ENCODE data around the gene RALGAPA2. TPM values are rescaled to one million over a fixed set of nuclear protein-coding genes. Genes with fewer than 3 reads are reported as not detected.

The RALGAPA2 gene
- total and polyA plus RNA-seq, 2 of the 13 experiments (the other 11 are each of a cell fraction or from before 2014, with no cell fraction given) = 13.8 to 17.7 TPM

GRCh38 chr20:20666359-20666758 is 46.1 kb downstream of the RALGAPA2 start:
- Histone ChIP-seq H3K4me2 (ENCODE audit: low read depth, low read length) (no peak overlapping the region), H3K9ac (ENCODE audit: insufficient read depth, low read depth, low read length) (no peak overlapping the region), H3K79me2 (ENCODE audit: insufficient read depth, low read length) (no peaks in the 10 kb centered on the region), H3K9me3 (ENCODE audit: low read length) (no peaks in the 10 kb centered on the region), H3K4me3 (replicated peaks in 1 of 3; ENCODE audit: insufficient read depth in 1 of 3, low read depth in 2 of 3, low read length in 3 of 3) (no peak overlapping the region), H3K4me1 (ENCODE audit: insufficient read depth, low read length) (no peaks in the 10 kb centered on the region), H3K27me3 (ENCODE audit: control insufficient read depth in 1 of 2, insufficient read depth in 2 of 2, low read length in 2 of 2) (no peaks in the 10 kb centered on the region), H2AFZ (ENCODE audit: low read length) (no peak overlapping the region), H3K27ac (ENCODE audit: extremely low read length, insufficient read depth, low read length) (no peak overlapping the region), H3K36me3 (replicated peaks in 1 of 2; ENCODE audit: control insufficient read depth in 1 of 2, insufficient read depth in 2 of 2, low read length in 2 of 2) (no peaks in the 10 kb centered on the region; a peak in 1 of 5 replicates), H4K20me1 (ENCODE audit: insufficient read depth, low read length) (peaks cover 10% of the 10 kb centered on the region)
- no peak for DNase-seq (ENCODE audit: low spot score)
- BruUV-seq (replicated peaks) = no TSS peak
- ChIA-PET POLR2A (no interaction called here), CTCF (ENCODE audit: low intra/inter-chr PET ratio, low total read pairs) (interaction anchor here (1.1 to 4.0 kb wide), 2 partner anchors 155 to 159 kb away, joined by 3 to 95 read pairs; no protein-coding TSS in a partner anchor)
- WGBS (ENCODE audit: low lambda C conversion rate) = 84% methylated on average over 5 of the region's 5 CpGs
- no peak for TF ChIP-seq SATB2 (CRISPR knock-in tag; IDR thresholded peaks at IDR 0.05)
- no peak for TF ChIP-seq ZNF432 (CRISPR knock-in tag; IDR thresholded peaks at IDR 0.05; ENCODE audit: borderline replicate concordance)
- TF ChIP-seq ATAD3A (CRISPR knock-in tag; IDR thresholded peaks at IDR 0.05) = no peak
- no peak for TF ChIP-seq SAP130 (CRISPR knock-in tag; IDR thresholded peaks at IDR 0.05; ENCODE audit: low read depth)
- TF ChIP-seq HOXA5 (CRISPR knock-in tag; IDR thresholded peaks at IDR 0.05) = no peak
- TF ChIP-seq NR2C2 (CRISPR knock-in tag; IDR thresholded peaks at IDR 0.05; ENCODE audit: borderline replicate concordance) = no peak
- no peak for TF ChIP-seq CTCF (CRISPR knock-in tag; IDR thresholded peaks at IDR 0.05)
- TF ChIP-seq ZHX2 (IDR thresholded peaks at IDR 0.05; ENCODE audit: low read depth) = no peak
- no peak for TF ChIP-seq ZHX2 (CRISPR knock-in tag; IDR thresholded peaks at IDR 0.05; ENCODE audit: borderline replicate concordance)
- TF ChIP-seq, protein P1, sequence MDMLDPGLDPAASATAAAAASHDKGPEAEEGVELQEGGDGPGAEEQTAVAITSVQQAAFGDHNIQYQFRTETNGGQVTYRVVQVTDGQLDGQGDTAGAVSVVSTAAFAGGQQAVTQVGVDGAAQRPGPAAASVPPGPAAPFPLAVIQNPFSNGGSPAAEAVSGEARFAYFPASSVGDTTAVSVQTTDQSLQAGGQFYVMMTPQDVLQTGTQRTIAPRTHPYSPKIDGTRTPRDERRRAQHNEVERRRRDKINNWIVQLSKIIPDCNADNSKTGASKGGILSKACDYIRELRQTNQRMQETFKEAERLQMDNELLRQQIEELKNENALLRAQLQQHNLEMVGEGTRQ (IDR thresholded peaks at IDR 0.05; ENCODE audit: low read depth, low read length) = no peak
- TF ChIP-seq, protein P1 (CRISPR knock-in tag; IDR thresholded peaks at IDR 0.05; ENCODE audit: borderline replicate concordance) = no peak
- intact Hi-C loops (cut with micrococcal nuclease; ENCODE audit: unreplicated experiment) = no loop called here
- no peak for ATAC-seq
- in situ Hi-C loops (cut with HindIII; ENCODE audit: extremely low pct_ligation_motif_present, low pct_unique_long_range_greater_than_20kb) = no loop called here
- FAIRE-seq = no peak

All from HepG2 (cell line).